Stimulated activated CD8-positive, alpha-beta memory T cell treated with anti-CD3 and anti-CD28 coated beads, Interleukin-12 subunit alpha, Interleukin-12 subunit beta, amount 100 ng/mL, for 4 hours (primary cell): ENCODE results near the gene KPRP.

ENCODE experiments used
- DNase-seq: peaks from one replicate; pipeline ENCODE4 v3.0.0-alpha.2; 2020; ENCODE audit warnings: low read depth

Gene KPRP, protein sequence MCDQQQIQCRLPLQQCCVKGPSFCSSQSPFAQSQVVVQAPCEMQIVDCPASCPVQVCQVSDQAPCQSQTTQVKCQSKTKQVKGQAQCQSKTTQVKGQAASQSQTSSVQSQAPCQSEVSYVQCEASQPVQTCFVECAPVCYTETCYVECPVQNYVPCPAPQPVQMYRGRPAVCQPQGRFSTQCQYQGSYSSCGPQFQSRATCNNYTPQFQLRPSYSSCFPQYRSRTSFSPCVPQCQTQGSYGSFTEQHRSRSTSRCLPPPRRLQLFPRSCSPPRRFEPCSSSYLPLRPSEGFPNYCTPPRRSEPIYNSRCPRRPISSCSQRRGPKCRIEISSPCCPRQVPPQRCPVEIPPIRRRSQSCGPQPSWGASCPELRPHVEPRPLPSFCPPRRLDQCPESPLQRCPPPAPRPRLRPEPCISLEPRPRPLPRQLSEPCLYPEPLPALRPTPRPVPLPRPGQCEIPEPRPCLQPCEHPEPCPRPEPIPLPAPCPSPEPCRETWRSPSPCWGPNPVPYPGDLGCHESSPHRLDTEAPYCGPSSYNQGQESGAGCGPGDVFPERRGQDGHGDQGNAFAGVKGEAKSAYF

DNA sequence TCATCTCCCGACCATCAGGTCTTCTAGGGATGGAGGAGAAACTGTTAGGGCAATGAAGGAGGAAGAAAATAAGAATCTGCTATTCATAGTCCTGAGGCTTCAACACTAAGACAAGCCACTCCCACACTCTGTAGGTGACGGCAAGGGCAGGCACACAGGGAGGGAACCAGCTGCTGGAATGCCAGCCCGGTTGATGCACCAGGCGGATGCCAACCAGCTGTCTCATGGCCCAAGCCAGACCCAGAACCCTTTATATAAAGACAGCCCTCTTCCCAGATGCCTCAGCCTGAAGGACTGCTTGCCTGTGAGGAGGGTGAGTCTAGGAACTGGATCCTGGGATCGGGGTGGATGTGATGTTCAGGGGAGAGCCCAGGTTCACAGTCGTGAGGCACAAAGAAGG is at the start of gene KPRP:
Gene KPRP, plus strand, starts transcription at position 279 of the 400 bp plus-strand sequence. CDS start 1,564 bp downstream, outside the sequence.
- no peak for DNase-seq

- no peak for DNase-seq
Observed at GRCh38 chr1:152718238-152718637, 39.6 kb upstream of the KPRP start.

- DNase-seq = no peak
Observed at GRCh38 chr1:152725261-152725660, 32.6 kb upstream of the KPRP start.

DNA sequence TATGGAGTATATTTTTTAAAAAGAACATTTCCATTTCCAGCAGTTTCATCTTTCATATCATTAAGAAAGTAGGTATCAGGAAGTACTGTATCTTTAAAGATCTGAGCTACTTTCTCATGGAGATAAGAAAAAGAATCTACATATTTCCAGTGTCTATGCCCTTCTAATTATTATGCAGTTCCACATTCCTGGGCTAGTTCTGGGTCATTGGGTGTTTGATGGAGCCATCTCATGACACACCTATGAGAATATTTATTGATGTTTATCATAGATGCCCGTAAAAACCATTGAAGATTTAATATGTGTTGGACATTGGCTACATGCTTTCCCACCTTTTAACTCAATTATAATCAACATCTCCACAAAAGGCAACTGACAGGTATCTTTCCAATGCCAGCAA is 28.8 kb upstream of the KPRP start:
- no peak for DNase-seq

DNA sequence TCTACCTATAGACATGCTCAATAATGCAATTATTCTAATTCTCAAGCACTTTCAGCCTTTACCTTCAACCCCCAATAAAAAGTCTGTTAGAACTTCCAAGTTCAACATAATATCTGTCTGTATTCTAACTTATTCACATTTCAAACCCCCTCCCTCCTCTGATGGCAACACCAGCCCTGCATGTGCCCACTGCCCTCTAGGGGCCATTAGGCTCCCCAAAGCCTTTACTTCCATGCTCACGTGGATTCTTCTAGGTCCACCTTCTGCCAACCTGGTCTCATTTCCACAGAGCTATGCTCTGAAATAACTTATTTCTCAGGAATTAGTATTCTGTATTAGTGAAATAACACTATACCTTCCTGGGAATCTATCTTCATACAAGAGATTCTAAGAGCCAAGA is 22.2 kb upstream of the KPRP start:
- no peak for DNase-seq

GRCh38 chr1:152737997-152738396 is 19.8 kb upstream of the KPRP start:
- DNase-seq = no peak

- no peak for DNase-seq
Observed at GRCh38 chr1:152739841-152740240, 18.0 kb upstream of the KPRP start.

DNA sequence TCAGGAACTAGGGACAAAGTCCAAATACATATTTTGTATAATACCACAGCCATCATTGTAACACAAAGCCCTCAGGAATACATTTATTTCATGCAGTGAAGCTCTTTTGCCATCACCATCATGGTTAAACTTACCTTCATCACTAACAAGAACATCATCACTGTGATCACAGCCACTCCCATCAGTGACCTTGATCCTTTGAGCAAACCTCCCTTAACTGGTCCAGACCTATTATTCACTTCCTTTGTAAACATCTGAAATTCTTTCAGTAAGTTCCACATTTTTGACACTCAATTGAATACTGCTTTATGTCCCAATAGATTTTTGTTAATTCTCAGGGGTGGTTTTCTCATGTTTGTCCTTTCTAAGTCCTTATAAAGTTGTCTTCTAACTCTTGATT is 16.2 kb upstream of the KPRP start:
- no peak for DNase-seq

DNA sequence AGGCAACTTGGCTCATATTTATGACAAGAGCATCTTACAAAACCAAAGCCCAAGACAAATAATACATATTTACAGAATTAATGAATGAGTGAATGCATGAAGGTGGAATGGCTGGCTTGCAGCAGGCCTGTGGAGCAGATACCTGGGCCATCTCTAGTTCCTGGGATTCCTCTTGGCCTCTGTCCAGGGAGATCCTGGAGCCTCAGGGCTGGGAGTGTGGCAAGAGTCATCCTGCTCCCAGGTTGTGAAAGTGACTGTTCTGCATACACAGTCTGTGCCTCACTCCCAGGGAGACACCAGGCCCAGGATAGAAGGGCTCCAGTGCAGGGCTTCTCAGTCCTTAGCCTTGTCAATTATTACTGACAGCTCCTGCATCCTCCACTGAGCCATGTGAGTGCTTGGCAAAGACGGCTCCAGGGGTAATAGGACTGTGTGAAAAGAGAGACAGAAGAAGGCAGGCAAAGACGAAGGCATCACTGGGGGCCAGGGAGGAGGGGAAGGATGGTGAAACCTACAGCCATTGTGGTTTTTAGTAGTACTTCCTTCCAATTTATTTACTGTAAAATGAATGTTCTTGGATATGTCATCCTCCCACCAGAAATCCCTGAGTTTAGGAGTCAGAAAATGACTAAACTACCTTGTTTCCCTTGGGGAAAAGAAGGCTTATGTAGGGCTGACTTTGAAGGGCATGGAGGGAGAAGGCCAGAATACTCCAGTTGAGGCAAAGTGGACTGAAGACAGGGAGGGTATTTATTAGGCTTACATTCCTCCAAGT is 14.3 kb upstream of the KPRP start:
- no peak for DNase-seq

DNA sequence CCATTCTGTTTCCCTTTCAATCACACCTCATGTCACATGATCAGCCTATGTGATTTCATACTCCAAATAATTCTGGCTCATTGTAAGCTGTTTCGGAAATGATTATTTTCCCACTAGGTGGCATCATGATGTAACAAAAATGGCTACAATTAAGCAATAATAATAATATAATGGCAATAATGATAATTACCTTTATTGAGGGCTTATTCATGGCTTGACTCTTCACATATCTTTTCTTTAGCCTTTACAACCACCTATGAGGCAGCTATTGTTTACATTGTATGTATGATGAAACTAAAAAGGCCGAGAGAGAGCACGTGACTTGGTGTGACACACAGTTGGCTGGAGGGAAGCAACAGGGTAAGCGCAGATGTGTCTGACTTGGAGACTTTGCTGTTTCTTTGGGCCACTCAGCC is 12.5 kb upstream of the KPRP start:
- DNase-seq = no peak

GRCh38 chr1:152745765-152746444 is 11.9 kb upstream of the KPRP start:
- DNase-seq = no peak

- DNase-seq = no peak
Observed at GRCh38 chr1:152747831-152748230, 10.0 kb upstream of the KPRP start.

DNA sequence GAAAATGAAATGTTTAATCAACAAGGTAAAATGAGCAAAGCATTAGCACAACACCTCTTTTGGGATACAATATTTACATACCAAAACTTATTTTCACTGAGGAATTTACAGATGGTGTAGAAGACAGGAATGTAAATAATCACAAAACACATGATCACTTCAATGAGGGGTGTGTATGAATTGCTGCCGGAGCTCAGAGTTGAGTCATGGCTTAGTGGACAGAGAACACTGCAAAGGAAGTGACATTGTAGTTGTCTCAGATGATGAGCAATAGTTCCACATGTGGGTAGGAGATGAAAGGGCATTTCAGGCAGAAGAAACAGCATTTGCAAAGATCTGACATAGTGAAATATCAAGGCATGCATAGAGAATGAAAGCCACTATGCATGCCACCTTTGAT is 5.6 kb upstream of the KPRP start:
- no peak for DNase-seq

DNA sequence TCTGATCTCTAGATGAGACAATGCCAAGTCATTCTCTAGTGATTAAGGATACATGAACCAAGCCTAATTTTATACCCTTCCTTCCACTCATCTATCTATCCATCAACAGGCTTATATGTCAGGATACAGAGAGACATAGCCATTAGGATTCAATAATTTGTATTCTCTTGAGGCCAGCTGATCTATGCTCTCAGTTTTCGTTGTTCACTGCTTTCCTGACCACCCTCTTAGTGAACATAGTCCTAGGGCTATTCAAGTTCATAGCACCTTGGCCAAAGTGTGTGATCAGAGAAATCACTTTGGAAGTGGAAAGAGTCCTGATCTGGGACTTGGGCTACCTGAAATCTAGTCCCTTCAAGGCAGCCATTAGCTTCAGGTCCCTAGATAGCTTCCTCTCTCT is 4.2 kb upstream of the KPRP start:
- no peak for DNase-seq

DNA sequence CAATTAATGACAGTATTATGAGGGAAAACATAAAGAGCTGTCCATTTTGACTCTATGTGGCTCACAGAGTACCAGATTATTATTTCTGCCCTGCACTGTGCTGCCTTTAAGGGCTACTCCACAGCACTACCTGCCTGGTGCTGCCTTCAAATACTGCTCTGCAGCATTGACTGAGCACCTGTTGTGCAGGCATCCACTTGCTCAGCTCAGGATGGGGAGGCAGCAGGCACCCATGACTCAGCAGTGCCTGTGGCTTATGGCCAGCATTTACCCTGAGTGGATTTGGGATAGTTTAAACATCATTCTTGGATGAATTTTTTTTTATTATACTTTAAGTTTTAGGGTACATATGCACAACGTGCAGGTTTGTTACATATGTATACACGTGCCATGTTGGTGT is 953 bp upstream of the KPRP start:
- DNase-seq = no peak

DNA sequence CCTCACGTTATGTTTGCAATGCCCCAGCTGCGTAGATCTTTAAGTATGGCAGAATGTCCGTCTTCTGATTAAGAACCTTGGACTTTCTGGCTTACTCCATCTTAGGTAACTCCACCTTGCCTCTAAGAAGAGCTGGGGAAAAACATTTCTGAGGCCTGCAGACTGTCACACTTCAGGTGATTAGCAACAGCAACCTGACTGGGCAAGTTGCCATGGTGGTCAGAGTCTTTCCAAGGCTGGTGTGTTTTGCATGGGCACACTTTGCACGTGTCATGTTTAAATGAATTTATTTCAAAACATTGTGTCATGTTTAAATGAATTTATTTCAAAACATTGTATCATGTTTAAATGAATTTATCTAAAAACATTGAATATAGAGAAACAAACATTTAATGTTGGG is 811 bp downstream of the KPRP start:
- no peak for DNase-seq

DNA sequence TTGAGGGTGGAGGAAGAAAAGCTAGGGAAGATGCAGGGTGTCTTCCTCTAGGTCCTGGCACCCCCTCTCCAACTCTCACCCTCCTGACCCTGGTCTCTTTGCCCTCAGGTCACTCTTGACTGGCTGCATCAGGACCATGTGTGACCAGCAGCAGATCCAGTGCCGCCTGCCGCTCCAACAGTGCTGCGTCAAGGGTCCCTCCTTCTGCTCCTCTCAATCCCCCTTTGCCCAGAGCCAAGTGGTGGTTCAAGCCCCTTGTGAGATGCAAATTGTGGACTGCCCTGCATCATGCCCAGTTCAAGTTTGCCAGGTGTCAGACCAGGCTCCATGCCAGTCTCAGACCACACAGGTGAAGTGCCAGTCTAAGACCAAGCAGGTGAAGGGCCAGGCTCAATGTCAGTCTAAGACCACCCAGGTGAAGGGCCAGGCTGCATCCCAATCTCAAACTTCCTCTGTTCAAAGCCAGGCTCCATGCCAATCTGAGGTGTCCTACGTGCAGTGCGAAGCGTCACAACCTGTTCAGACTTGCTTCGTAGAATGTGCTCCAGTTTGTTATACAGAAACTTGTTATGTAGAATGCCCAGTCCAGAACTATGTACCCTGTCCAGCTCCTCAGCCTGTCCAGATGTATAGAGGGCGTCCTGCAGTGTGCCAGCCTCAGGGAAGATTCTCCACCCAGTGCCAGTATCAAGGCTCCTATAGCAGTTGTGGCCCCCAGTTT is 1.8 kb downstream of the KPRP start:
- DNase-seq = no peak

GRCh38 chr1:152760551-152761190 is 2.8 kb downstream of the KPRP start:
- no peak for DNase-seq

DNA sequence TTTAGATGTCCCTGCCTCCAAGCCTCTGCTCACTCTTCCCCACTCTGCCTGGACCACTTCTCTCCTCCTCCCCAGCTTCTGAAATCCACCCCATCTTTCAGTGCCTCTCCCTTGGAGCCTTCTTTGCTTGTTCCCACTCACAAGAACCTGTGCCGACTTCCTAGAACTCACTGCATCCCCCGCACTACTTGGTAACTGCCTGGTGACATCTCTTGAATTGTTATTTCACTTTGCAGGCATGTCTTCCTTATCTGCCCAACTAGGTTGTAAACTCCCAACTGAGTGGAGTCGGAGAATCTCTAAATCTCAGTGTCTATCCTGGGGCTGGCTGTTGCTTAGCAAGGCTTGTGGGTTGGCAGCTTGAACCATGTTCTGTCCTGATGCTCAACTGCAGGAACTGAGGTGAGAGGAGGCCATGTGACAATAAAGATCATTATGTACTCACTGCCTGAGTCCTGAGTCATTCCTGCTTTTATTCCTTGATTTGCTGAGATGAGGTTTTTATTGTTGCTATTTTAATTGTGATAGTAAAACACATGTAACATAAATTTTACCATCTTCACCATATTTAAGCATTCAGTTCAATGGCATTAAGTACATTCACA is 3.9 kb downstream of the KPRP start:
- no peak for DNase-seq

DNA sequence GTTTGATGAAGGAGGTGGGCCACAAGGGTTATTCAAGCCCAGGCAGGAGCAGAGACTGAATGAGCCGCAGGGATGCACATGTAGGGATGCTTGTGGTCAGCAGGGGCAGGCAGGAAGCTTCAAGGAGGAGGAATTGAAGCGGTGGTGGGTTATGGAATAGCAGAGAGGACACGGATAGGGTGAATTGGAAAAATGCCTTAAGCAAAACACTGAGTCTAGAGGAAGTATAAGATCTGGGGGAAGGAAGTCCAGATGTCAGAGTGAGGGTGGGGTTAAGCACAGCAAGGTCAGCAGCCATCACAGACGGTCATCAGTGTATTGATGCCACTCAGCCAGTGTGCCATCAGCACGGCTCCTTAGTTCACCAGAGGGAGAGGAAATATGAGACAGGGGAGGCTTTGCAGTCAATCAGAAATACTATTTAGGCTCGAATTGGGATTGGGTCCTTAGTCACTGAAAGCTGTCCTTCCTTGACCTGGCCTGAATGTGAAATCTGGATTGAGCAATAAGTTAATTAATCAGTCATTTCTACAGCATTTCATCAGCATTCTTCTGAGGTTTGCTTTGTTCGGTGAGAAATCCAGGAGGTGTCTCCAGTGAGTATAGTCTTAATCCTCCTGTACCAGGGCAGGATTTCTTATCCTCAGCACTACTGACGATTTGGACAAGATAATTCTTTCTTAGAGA is 11.2 kb downstream of the KPRP start:
- no peak for DNase-seq
